ENCODE measurements around the gene EOMES. TPM values are rescaled to one million over a fixed set of nuclear protein-coding genes. Genes with fewer than 3 reads are reported as not detected.

The EOMES gene
- 0.41 to 0.79 TPM (median 0.55 TPM) in 5 replicates for total RNA-seq (2022; extraction: Qiagen RNA extraction)

DNA sequence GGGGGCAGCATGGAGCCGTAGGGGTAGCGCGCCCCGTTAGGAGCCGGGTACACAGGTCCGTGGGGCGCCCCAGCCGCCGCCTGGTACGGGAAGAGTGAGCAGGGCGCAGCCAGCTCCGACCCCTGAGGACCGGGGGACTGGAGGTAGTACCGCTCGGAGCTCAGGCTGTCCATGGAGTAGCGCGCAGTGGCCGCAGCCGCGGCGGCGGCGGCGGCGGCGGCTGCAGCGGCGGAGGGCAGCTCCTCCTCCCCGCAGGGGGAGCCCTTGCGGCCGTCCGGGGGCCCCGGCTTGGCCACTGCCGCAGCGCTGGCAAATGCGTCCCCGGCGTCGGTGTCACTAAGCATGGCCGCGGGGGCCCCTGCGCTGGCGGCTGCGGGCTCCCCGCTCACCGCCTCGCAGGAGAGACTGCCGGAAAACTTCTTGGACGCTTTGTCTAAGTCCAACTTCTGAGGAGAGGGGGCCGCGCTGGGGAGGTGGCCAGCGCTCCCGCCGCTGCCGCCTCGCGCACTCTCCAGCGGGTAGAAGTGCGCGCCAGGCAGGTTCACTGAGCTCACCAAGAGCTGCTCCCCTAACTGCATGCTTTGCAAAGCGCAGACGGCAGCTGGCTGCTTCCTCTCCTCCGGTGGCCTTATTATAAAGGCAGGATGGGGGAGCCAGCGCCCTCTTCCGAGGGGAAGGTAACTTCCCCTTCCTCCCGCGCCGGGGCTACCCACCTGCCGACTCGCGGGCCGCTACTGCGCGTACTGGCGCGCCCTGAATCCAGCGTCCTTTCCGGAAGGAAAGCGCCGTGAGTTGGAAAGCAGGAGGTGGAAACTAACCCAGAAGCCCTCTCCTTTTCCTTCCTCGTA, at the start of gene EOMES:
Gene EOMES, minus strand, starts transcription at position 607 of the 848 bp plus-strand sequence. Its CDS starts 29 bp downstream, at position 578.

Other genes starting within 250 kb of the EOMES start
- 8.6 to 15.6 TPM (median 13.9 TPM) in 5 replicates for gene SLC4A7, start 237.9 kb downstream of the EOMES start, total RNA-seq (2022; extraction: Qiagen RNA extraction)

Measured in A549 treated with AZD2906 at 1 μM for 4 hours (cell line).